OCI-LY7 (cell line): ENCODE measurements around the gene SMC5. TPM values are rescaled to one million over a fixed set of nuclear protein-coding genes. Genes with fewer than 3 reads are reported as not detected.

Experiments used
- BruUV-seq: library from RNA; stranded (reverse); fragments of 400-500 nt; replicated peaks from 2 replicates; lab custom pipeline; 2021; lab: Mats Ljungman, UMichigan
- CTCF ChIA-PET: fragments of 300-600 bp; sonication (Branson Sonifier 250); formaldehyde crosslinking; loops from one replicate; lab custom pipeline; 2022; ENCODE audit warnings: antibody characterized with exemption; ENCODE audit not compliant: unreplicated experiment; lab: Charles Lee
- POLR2A ChIA-PET: fragments of 300-600 bp; sonication (Branson Sonifier 250); formaldehyde crosslinking; loops from one replicate; lab custom pipeline; 2022; ENCODE audit warnings: antibody characterized with exemption; lab: Charles Lee
- DNase-seq: peaks from one replicate; pipeline ENCODE4 v3.0.0-alpha.2; 2015; ENCODE audit warnings: low spot score
- H2AFZ ChIP-seq: fragments of 200-600 bp; sonication (generic), shearing (Covaris generic); 2 replicates; pipeline ENCODE4 v1.6.1; 2014; ENCODE audit warnings: mild to moderate bottlenecking, antibody characterized with exemption, low read length, moderate library complexity
- H3K27ac ChIP-seq: fragments of 200-600 bp; sonication (generic); 2 replicates; pipeline ENCODE4 v1.5.1; 2014; ENCODE audit warnings: mixed run types, low read depth, mild to moderate bottlenecking, moderate library complexity, low read length, inconsistent platforms; ENCODE audit not compliant: poor library complexity, severe bottlenecking
- H3K36me3 ChIP-seq: fragments of 200-600 bp; sonication (generic); 2 replicates; pipeline ENCODE4 v1.6.1; 2014; ENCODE audit warnings: mild to moderate bottlenecking, antibody characterized with exemption, low read length, moderate library complexity, mixed read lengths; ENCODE audit not compliant: insufficient read depth
- H3K4me1 ChIP-seq: fragments of 200-600 bp; sonication (generic); 2 replicates; pipeline ENCODE4 v1.5.1; 2014; ENCODE audit warnings: mild to moderate bottlenecking, low read length; ENCODE audit not compliant: insufficient read depth, poor library complexity, severe bottlenecking
- H3K4me2 ChIP-seq: fragments of 200-600 bp; sonication (generic); 2 replicates; pipeline ENCODE4 v1.6.1; 2014; ENCODE audit warnings: mild to moderate bottlenecking, low read length
- H3K4me3 ChIP-seq: fragments of 200-600 bp; sonication (generic); 2 replicates; pipeline ENCODE4 v1.5.1; 2014; ENCODE audit warnings: mild to moderate bottlenecking, low read depth, low read length; ENCODE audit not compliant: poor library complexity, severe bottlenecking
- H3K79me2 ChIP-seq: fragments of 200-600 bp; sonication (generic); 2 replicates; pipeline ENCODE4 v1.6.1; 2016; ENCODE audit warnings: low read depth, mild to moderate bottlenecking, low read length, moderate library complexity, mixed read lengths; ENCODE audit not compliant: insufficient read depth
- H3K9me2 ChIP-seq: fragments of 200-600 bp; sonication (generic); 2 replicates; pipeline ENCODE4 v1.6.1; 2016; ENCODE audit warnings: mild to moderate bottlenecking, low read length, mixed read lengths; ENCODE audit not compliant: insufficient read depth
- H3K9me3 ChIP-seq: fragments of 200-600 bp; sonication (generic); 2 replicates; pipeline ENCODE4 v1.6.1; 2014; ENCODE audit warnings: mild to moderate bottlenecking, mixed run types, low read length, mixed read lengths
- H4K20me1 ChIP-seq: fragments of 200-600 bp; sonication (generic); 2 replicates; pipeline ENCODE4 v1.6.1; 2014; ENCODE audit warnings: mild to moderate bottlenecking, antibody characterized with exemption, low read length, moderate library complexity, mixed read lengths; ENCODE audit not compliant: insufficient read depth
- CTCF ChIP-seq: fragments of 200-600 bp; sonication (generic); conservative IDR thresholded peaks from 2 replicates; pipeline ENCODE4 v1.5.1; 2014; ENCODE audit warnings: mild to moderate bottlenecking, antibody characterized with exemption, low read length, moderate library complexity, mixed read lengths
- EZH2phosphoT487 ChIP-seq: fragments of 200-600 bp; sonication (generic); IDR thresholded peaks from 2 replicates; pipeline ENCODE4 v1.6.1; 2018; ENCODE audit warnings: low read depth, borderline replicate concordance, mild to moderate bottlenecking, mixed run types, antibody characterized with exemption, low read length, moderate library complexity, mixed read lengths
- intact Hi-C: fragments of 100-400 bp; cut with micrococcal nuclease; formaldehyde crosslinking; loops from one replicate; pipeline ENCODE4 v1.10.0; 2022; ENCODE audit not compliant: unreplicated experiment
- total RNA-seq, 2 experiments: library from RNA; depleted of rRNA in 1 of 2; stranded (reverse); fragments of >200 nt in 1 of 2; shearing (Covaris generic) in 1 of 2; gene quantifications; 2 replicates each; pipeline ENCODE4 v1.2.3, GENCODE V29; 2014 to 2022

SMC5 gene
- total RNA-seq, 2 experiments from 2014 or later: 38.9 to 42.0 TPM

- no peaks in the 10 kb centered on the region for H3K9me2 ChIP-seq
- no TSS peak for BruUV-seq
- H3K4me1 ChIP-seq: no peaks in the 10 kb centered on the region
- H3K4me3 ChIP-seq: no peak overlapping the region
- no peak for DNase-seq
- H3K4me2 ChIP-seq: no peak overlapping the region
- no peak overlapping the region for H3K27ac ChIP-seq
- no peaks in the 10 kb centered on the region for H3K9me3 ChIP-seq
- no peaks in the 10 kb centered on the region for H3K36me3 ChIP-seq
- POLR2A ChIA-PET: interaction anchor here (0.9 to 1.5 kb wide), 2 partner anchors 31 to 34 kb away, joined by 3 to 7 read pairs; no protein-coding TSS in a partner anchor
- intact Hi-C loops: no loop called here
- CTCF ChIA-PET: no interaction called here
- no peak overlapping the region for H2AFZ ChIP-seq
- no peaks in the 10 kb centered on the region for H3K79me2 ChIP-seq
- TF ChIP-seq CTCF (no peak), EZH2phosphoT487 (no peak)
- no peaks in the 10 kb centered on the region for H4K20me1 ChIP-seq
Observed at GRCh38 chr9:70367305-70367930, 108.6 kb downstream of the SMC5 start.

DNA sequence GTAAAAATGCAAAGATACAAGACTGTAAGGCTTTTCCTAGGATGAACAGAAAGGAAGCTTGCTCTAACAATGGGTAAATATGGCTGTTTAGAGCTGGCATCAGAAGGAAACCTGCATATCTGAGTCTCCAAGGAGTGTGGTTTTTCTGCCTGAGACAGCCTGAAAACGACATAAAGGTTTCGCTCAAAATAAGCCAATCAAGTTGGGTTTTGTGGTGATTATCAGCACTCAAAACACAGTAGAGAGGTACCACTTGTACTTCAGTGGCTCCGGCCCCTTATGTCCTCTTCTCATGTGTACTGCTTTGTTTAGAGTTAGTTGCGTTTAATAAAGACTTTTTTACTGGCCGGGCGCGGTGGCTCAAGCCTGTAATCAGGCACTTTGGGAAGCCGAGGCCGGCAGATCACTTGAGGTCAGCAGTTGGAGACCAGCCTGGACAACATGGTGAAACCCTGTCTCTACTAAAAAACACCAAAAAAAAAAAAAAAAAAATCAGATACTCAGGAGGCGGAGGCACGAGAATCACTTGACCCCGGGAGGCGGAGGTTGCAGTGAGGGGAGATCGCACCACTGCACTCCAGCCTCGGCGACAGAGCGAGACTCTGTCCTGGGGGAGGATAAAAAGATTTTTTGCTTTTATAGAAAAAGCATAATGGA, 116.3 kb downstream of the SMC5 start:
- Histone ChIP-seq H3K36me3 (no peaks in the 10 kb centered on the region), H3K9me2 (no peaks in the 10 kb centered on the region), H2AFZ (no peak overlapping the region), H3K27ac (no peak overlapping the region), H4K20me1 (no peaks in the 10 kb centered on the region), H3K79me2 (no peaks in the 10 kb centered on the region), H3K4me2 (no peak overlapping the region), H3K4me3 (no peak overlapping the region), H3K9me3 (no peaks in the 10 kb centered on the region), H3K4me1 (no peaks in the 10 kb centered on the region)
- TF ChIP-seq CTCF: no peak
- TF ChIP-seq EZH2phosphoT487: no peak
- intact Hi-C loops: no loop called here
- POLR2A ChIA-PET: interaction anchor here (0.5 kb wide), 1 partner anchor 19 kb away, joined by 3 read pairs; no protein-coding TSS in a partner anchor
- DNase-seq: no peak
- CTCF ChIA-PET: no interaction called here
- BruUV-seq: no TSS peak
